MM.1S (cell line): ENCODE results near the gene CSHL1.

ENCODE experiments used
- EZH2 ChIP-seq: fragments of 300-600 bp; sonication (generic); optimal IDR thresholded peaks from 2 replicates; pipeline ENCODE3; 2017; ENCODE audit warnings: low read depth, mild to moderate bottlenecking, antibody characterized with exemption, low read length, mixed read lengths
- EZH2phosphoT487 ChIP-seq: fragments of 300-600 bp; sonication (generic); IDR thresholded peaks from 2 replicates; pipeline ENCODE4 v1.6.1; 2018; ENCODE audit warnings: antibody characterized with exemption, low read length
- TF ChIP-seq, protein P1 (sequence below): fragments of 300-600 bp; sonication (generic); IDR thresholded peaks from 2 replicates; pipeline ENCODE4 v1.5.1; 2016; ENCODE audit warnings: antibody characterized with exemption, low read length, mixed read lengths

DNA sequence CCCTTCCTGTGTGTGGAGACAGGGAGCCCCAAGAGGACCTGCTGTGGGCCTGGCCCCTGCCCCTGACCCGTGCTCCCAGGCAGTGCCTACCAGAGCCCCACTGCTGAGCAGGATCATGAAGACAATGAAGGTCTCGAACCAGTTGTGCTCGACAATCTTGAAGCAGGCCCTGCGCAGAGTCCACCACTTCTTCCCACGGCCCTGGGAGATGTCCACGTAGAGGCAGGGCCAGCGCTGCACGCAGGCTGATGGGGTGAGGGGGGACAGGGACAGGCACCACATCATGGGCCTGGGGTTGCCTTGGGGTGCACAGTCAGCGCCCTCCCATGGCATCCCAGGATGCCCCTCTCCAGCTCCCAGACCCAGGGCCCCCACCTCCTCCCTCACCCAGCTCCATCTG, 37.5 kb upstream of the CSHL1 start:
- TF ChIP-seq, protein P1, sequence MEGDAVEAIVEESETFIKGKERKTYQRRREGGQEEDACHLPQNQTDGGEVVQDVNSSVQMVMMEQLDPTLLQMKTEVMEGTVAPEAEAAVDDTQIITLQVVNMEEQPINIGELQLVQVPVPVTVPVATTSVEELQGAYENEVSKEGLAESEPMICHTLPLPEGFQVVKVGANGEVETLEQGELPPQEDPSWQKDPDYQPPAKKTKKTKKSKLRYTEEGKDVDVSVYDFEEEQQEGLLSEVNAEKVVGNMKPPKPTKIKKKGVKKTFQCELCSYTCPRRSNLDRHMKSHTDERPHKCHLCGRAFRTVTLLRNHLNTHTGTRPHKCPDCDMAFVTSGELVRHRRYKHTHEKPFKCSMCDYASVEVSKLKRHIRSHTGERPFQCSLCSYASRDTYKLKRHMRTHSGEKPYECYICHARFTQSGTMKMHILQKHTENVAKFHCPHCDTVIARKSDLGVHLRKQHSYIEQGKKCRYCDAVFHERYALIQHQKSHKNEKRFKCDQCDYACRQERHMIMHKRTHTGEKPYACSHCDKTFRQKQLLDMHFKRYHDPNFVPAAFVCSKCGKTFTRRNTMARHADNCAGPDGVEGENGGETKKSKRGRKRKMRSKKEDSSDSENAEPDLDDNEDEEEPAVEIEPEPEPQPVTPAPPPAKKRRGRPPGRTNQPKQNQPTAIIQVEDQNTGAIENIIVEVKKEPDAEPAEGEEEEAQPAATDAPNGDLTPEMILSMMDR: no peak
- TF ChIP-seq EZH2: no peak
- TF ChIP-seq EZH2phosphoT487: no peak
